H9 (cell line): Measurements from ENCODE around the gene CACNA1H. TPM values are rescaled to one million over a fixed set of nuclear protein-coding genes. Genes with fewer than 3 reads are reported as not detected.
"Not testable (repeated sequence)": the region's sequence is repeated elsewhere in the genome, so short reads cannot be mapped to it uniquely, and the experiment has no call there.

Experiments used
- DNase-seq: peaks from one replicate; pipeline ENCODE4 v3.0.0-alpha.2; 2017
- H2AFZ ChIP-seq: one replicate; pipeline ENCODE4 v1.6.1; 2013; ENCODE audit warnings: mild to moderate bottlenecking, low read length, control low read depth, moderate library complexity
- H2AK5ac ChIP-seq: 2 replicates; pipeline ENCODE4 v1.6.1; 2013; ENCODE audit warnings: low read length, control low read depth, mixed read lengths; ENCODE audit not compliant: insufficient read length
- H2BK120ac ChIP-seq: one replicate; pipeline ENCODE4 v1.6.1; 2013; ENCODE audit warnings: low read depth, mild to moderate bottlenecking, low read length, control low read depth, inconsistent platforms; ENCODE audit not compliant: poor library complexity, severe bottlenecking
- H2BK12ac ChIP-seq: 2 replicates; pipeline ENCODE4 v1.6.1; 2013; ENCODE audit warnings: low read length, control low read depth, mixed read lengths, low read depth; ENCODE audit not compliant: insufficient read length
- H2BK15ac ChIP-seq: 2 replicates; pipeline ENCODE4 v1.6.1; 2013; ENCODE audit warnings: low read depth, low read length, control low read depth
- H2BK20ac ChIP-seq: one replicate; pipeline ENCODE4 v1.6.1; 2013; ENCODE audit warnings: low read depth, mild to moderate bottlenecking, low read length, control low read depth, inconsistent platforms; ENCODE audit not compliant: poor library complexity, severe bottlenecking
- H2BK5ac ChIP-seq: 2 replicates; pipeline ENCODE4 v1.6.1; 2013; ENCODE audit warnings: low read length, control low read depth, mixed read lengths; ENCODE audit not compliant: insufficient read length
- H3K14ac ChIP-seq: 2 replicates; pipeline ENCODE4 v1.6.1; 2013; ENCODE audit warnings: low read length, control low read depth; ENCODE audit not compliant: insufficient read depth
- H3K18ac ChIP-seq: 2 replicates; pipeline ENCODE4 v1.6.1; 2013; ENCODE audit warnings: low read depth, mild to moderate bottlenecking, mixed read lengths, low read length, control low read depth; ENCODE audit not compliant: insufficient read length
- H3K23ac ChIP-seq: 2 replicates; pipeline ENCODE4 v1.6.1; 2013; ENCODE audit warnings: low read length, control low read depth, mixed read lengths, low read depth; ENCODE audit not compliant: insufficient read length
- H3K23me2 ChIP-seq: 2 replicates; pipeline ENCODE4 v1.6.1; 2013; ENCODE audit warnings: low read depth, mild to moderate bottlenecking, mixed read lengths, low read length, control low read depth; ENCODE audit not compliant: insufficient read length, poor library complexity, severe bottlenecking
- H3K27ac ChIP-seq: 2 replicates; pipeline ENCODE4 v1.5.1; 2013; ENCODE audit warnings: low read length, control low read depth, mixed read lengths, low read depth; ENCODE audit not compliant: insufficient read length
- H3K27me3 ChIP-seq: 2 replicates; pipeline ENCODE4 v1.6.1; 2013; ENCODE audit warnings: low read length, control low read depth, inconsistent platforms; ENCODE audit not compliant: insufficient read depth
- H3K4ac ChIP-seq: 2 replicates; pipeline ENCODE4 v1.6.1; 2013; ENCODE audit warnings: low read depth, mild to moderate bottlenecking, control low read depth, inconsistent platforms, low read length, moderate library complexity
- H3K4me1 ChIP-seq: 2 replicates; pipeline ENCODE4 v1.6.1; 2013; ENCODE audit warnings: low read length, control low read depth, inconsistent platforms; ENCODE audit not compliant: insufficient read depth
- H3K4me2 ChIP-seq: 2 replicates; pipeline ENCODE4 v1.6.1; 2013; ENCODE audit warnings: low read length, control low read depth, mixed read lengths; ENCODE audit not compliant: insufficient read length, insufficient read depth
- H3K56ac ChIP-seq: 2 replicates; pipeline ENCODE4 v1.6.1; 2013; ENCODE audit warnings: low read depth, mild to moderate bottlenecking, mixed read lengths, low read length, control low read depth; ENCODE audit not compliant: insufficient read length
- H3K79me1 ChIP-seq: 2 replicates; pipeline ENCODE4 v1.6.1; 2013; ENCODE audit warnings: low read depth, mild to moderate bottlenecking, moderate library complexity, low read length, control low read depth, inconsistent platforms; ENCODE audit not compliant: insufficient read depth, poor library complexity, severe bottlenecking
- H3K79me2 ChIP-seq: 2 replicates; pipeline ENCODE4 v1.6.1; 2013; ENCODE audit warnings: low read length, control low read depth, inconsistent platforms; ENCODE audit not compliant: insufficient read depth
- H3K9ac ChIP-seq: 2 replicates; pipeline ENCODE4 v1.6.1; 2013; ENCODE audit warnings: low read length, control low read depth, mixed read lengths; ENCODE audit not compliant: insufficient read length; ENCODE audit errors: extremely low read depth
- H3K9me3 ChIP-seq: one replicate; pipeline ENCODE4 v1.6.1; 2013; ENCODE audit warnings: low read depth, low read length, inconsistent platforms; ENCODE audit not compliant: control insufficient read depth
- H3T11ph ChIP-seq: one replicate; pipeline ENCODE4 v1.6.1; 2013; ENCODE audit warnings: mild to moderate bottlenecking, low read length, control low read depth, inconsistent platforms
- H4K20me1 ChIP-seq: one replicate; pipeline ENCODE4 v1.6.1; 2013; ENCODE audit not compliant: control insufficient read depth, insufficient read length, insufficient read depth
- H4K5ac ChIP-seq: 2 replicates; pipeline ENCODE4 v1.6.1; 2013; ENCODE audit warnings: low read depth, mild to moderate bottlenecking, mixed read lengths, low read length, control low read depth; ENCODE audit not compliant: insufficient read length
- H4K8ac ChIP-seq: replicated peaks from 2 replicates; pipeline ENCODE4 v1.6.1; 2013; ENCODE audit warnings: low read length, control low read depth, mixed read lengths, low read depth; ENCODE audit not compliant: insufficient read length
- H4K91ac ChIP-seq: 2 replicates; pipeline ENCODE4 v1.6.1; 2013; ENCODE audit warnings: low read depth, mild to moderate bottlenecking, moderate library complexity, mixed read lengths, low read length, control low read depth; ENCODE audit not compliant: insufficient read length
- H3K27ac Mint-ChIP-seq, 3 experiments: 2 replicates in 2 of 3; 3 replicates in 1 of 3; pipeline ENCODE4 v1.8.0; 2020 to 2021; ENCODE audit warnings: mixed read lengths in 3 of 3, mild to moderate bottlenecking in 1 of 3, moderate library complexity in 1 of 3
- H3K27me3 Mint-ChIP-seq: 2 replicates; pipeline ENCODE4 v1.8.0; 2021; ENCODE audit warnings: low read depth, mild to moderate bottlenecking, moderate library complexity, mixed read lengths
- H3K36me3 Mint-ChIP-seq, 3 experiments: 2 replicates in 2 of 3; 3 replicates in 1 of 3; pipeline ENCODE4 v1.8.0; 2020 to 2021; ENCODE audit warnings: low read depth in 3 of 3, mixed read lengths in 3 of 3; ENCODE audit not compliant: insufficient read depth in 1 of 3
- H3K4me1 Mint-ChIP-seq, 2 experiments: 2 replicates each; pipeline ENCODE4 v1.8.0; 2020; ENCODE audit warnings: mixed read lengths in 2 of 2
- H3K4me3 Mint-ChIP-seq, 2 experiments: 2 replicates in 1 of 2; 3 replicates in 1 of 2; pipeline ENCODE4 v1.8.0; 2020 to 2021; ENCODE audit warnings: mild to moderate bottlenecking in 2 of 2, mixed read lengths in 2 of 2, moderate library complexity in 1 of 2
- H3K9me3 Mint-ChIP-seq, 2 experiments: 2 replicates in 1 of 2; 3 replicates in 1 of 2; pipeline ENCODE4 v1.8.0; 2020; ENCODE audit warnings: mild to moderate bottlenecking in 2 of 2, mixed read lengths in 2 of 2, moderate library complexity in 1 of 2
- WGBS: extraction: QIAGEN DNeasy Blood & Tissue Kit; methylation state at CpG from one replicate; pipeline ENCODE4 v1.1.7; 2013; ENCODE audit warnings: missing lambda C conversion rate, low lambda C conversion rate, mixed read lengths; ENCODE audit not compliant: insufficient read length; ENCODE audit errors: extremely low coverage; 5-methylcytosine and 5-hydroxymethylcytosine counted together
- total RNA-seq: library from RNA; stranded (reverse); gene quantifications from 2 replicates; pipeline ENCODE4 v1.2.1, GENCODE V29; 2021

CACNA1H gene
- total RNA-seq, 1 experiment from 2014 or later = 43.3 TPM

GRCh38 chr16:1256296-1256873 lies 103.5 kb downstream of the CACNA1H start:
- H3K23me2 ChIP-seq, H3K9me3 Mint-ChIP-seq, H2BK120ac ChIP-seq, H2AFZ ChIP-seq, H2BK15ac ChIP-seq, H3K36me3 Mint-ChIP-seq, H2BK5ac ChIP-seq, H4K20me1 ChIP-seq, H4K5ac ChIP-seq, H3K4me2 ChIP-seq, H2BK20ac ChIP-seq, H3K4me1 ChIP-seq, H3K56ac ChIP-seq, H3K23ac ChIP-seq, H3K79me2 ChIP-seq, H3K27ac ChIP-seq, H3K4ac ChIP-seq, H3K27ac Mint-ChIP-seq, H3K14ac ChIP-seq, H3K79me1 ChIP-seq, H4K8ac ChIP-seq, DNase-seq, H3K9me3 ChIP-seq, H3K27me3 ChIP-seq, H4K91ac ChIP-seq, H3T11ph ChIP-seq, H3K18ac ChIP-seq, H3K9ac ChIP-seq, H2BK12ac ChIP-seq, H2AK5ac ChIP-seq, H3K4me3 Mint-ChIP-seq: not testable (repeated sequence)
- WGBS = no CpG with 5 or more reads among the region's 23 CpGs
- Mint-ChIP-seq H3K4me1 (peaks cover 0 to 11% of the 10 kb centered on the region in 2 experiments; a peak in 3 of 4 replicates), H3K27me3 (peaks cover 29% of the 10 kb centered on the region)
